Liver (tissue), 3 donors: ENCODE results near the gene RIN1.

ENCODE experiments used
- CTCF ChIP-seq: fragments of 150-350 bp; IDR thresholded peaks from 2 replicates; pipeline ENCODE4 v1.5.1; 2017; ENCODE audit warnings: improper control_type of control experiment, low read depth, low read length; ENCODE audit not compliant: missing input control
- GABPA ChIP-seq, 2 donors: IDR thresholded peaks in 1 of 2; conservative IDR thresholded peaks in 1 of 2; 2 replicates each; pipeline ENCODE4 v1.6.1; 2016; ENCODE audit warnings: antibody characterized with exemption in 2 of 2, mild to moderate bottlenecking in 1 of 2, moderate library complexity in 1 of 2
- RAD21 ChIP-seq, 2 donors: IDR thresholded peaks; 2 replicates each; pipeline ENCODE4 v1.6.1; 2016; ENCODE audit warnings: antibody characterized with exemption in 2 of 2, mild to moderate bottlenecking in 2 of 2
- donor health status: healthy.
- donor health status: healthy.

- TF ChIP-seq CTCF = no peak
- TF ChIP-seq RAD21 (IDR thresholded peaks at IDR 0.05) = no peak
- TF ChIP-seq GABPA (IDR thresholded peaks at IDR 0.05 in 1 of 2, conservative IDR thresholded peaks at IDR 0.05 in 1 of 2) = no peak
These were observed 44.9 kb downstream of the RIN1 start for GRCh38 chr11:66291303-66291705.
